Spleen (tissue), 11 donors: ENCODE results near the gene FN1. TPM values are rescaled to one million over a fixed set of nuclear protein-coding genes. Genes with fewer than 3 reads are reported as not detected.

Experiments used
- DNase-seq: peaks from one replicate; pipeline ENCODE4 v3.0.0-alpha.2; 2020
- H3K27ac ChIP-seq, 8 donors: fragments of 200-600 bp; sonication (generic) in 7 of 8; 1 replicate in 4 of 8; 2 replicates in 4 of 8; pipeline versions ENCODE4 v1.5.0 to v1.8.0; 2016 to 2021; ENCODE audit warnings: inconsistent platforms in 4 of 8, mild to moderate bottlenecking in 4 of 8, moderate library complexity in 1 of 8
- H3K27me3 ChIP-seq, 7 donors: fragments of 200-600 bp; sonication (generic) in 6 of 7; replicated peaks in 1 of 7; 1 replicate in 4 of 7; 2 replicates in 3 of 7; pipeline versions ENCODE4 v1.5.0 to v1.8.0; 2016 to 2021; ENCODE audit warnings: inconsistent platforms in 3 of 7, mild to moderate bottlenecking in 1 of 7
- H3K36me3 ChIP-seq, 6 donors: fragments of 200-600 bp; sonication (generic) in 5 of 6; 1 replicate in 4 of 6; 2 replicates in 2 of 6; pipeline versions ENCODE4 v1.5.0 to v1.8.0; 2016 to 2021; ENCODE audit warnings: inconsistent platforms in 2 of 6
- H3K4me1 ChIP-seq, 6 donors: fragments of 200-600 bp; sonication (generic) in 5 of 6; 1 replicate in 3 of 6; 2 replicates in 3 of 6; pipeline versions ENCODE4 v1.5.0 to v1.8.0; 2016 to 2021; ENCODE audit warnings: inconsistent platforms in 3 of 6
- H3K4me3 ChIP-seq, 8 donors: fragments of 200-600 bp; sonication (generic) in 7 of 8; 1 replicate in 4 of 8; 2 replicates in 4 of 8; pipeline versions ENCODE4 v1.5.0 to v1.8.0; 2016 to 2021; ENCODE audit warnings: inconsistent platforms in 4 of 8, mild to moderate bottlenecking in 4 of 8, moderate library complexity in 2 of 8
- H3K9me3 ChIP-seq, 8 donors: fragments of 200-600 bp; sonication (generic) in 7 of 8; 1 replicate in 4 of 8; 2 replicates in 4 of 8; pipeline versions ENCODE4 v1.5.0 to v1.8.0; 2016 to 2021; ENCODE audit warnings: inconsistent platforms in 4 of 8
- POLR2A ChIP-seq, 3 donors: fragments of 450-650 bp; IDR thresholded peaks; one replicate each; pipeline ENCODE4 v1.5.1; 2017; ENCODE audit warnings: antibody characterized with exemption in 3 of 3, mild to moderate bottlenecking in 1 of 3
- POLR2AphosphoS5 ChIP-seq, 3 donors: sonication (generic); formaldehyde crosslinking; IDR thresholded peaks; one replicate each; pipeline ENCODE4 v1.5.1; 2017; ENCODE audit warnings: antibody characterized with exemption in 3 of 3
- WGBS, 5 donors: extraction: QIAGEN DNeasy Blood & Tissue Kit in 3 of 5; methylation state at CpG; one replicate each; pipeline versions ENCODE4 v1.1.5 to v1.1.7; 2013 to 2018; 5-methylcytosine and 5-hydroxymethylcytosine counted together
- intact Hi-C: fragments of 100-400 bp; cut with DNase I; formaldehyde crosslinking; loops from one replicate; pipeline ENCODE4 v1.15.0; 2023; ENCODE audit warnings: low total_unique reads
- polyA plus RNA-seq, 3 donors: library from polyadenylated mRNA; stranded (reverse); fragments of 200-250 nt; gene quantifications; one replicate each; pipeline ENCODE4 v1.2.1, GENCODE V29; 2013
- total RNA-seq, 7 donors: library from RNA; depleted of rRNA in 3 of 7; stranded (reverse); fragments of >200 nt in 3 of 7; fragmentation: NEBNext Ultra II Directional in 4 of 7; extraction: Animal tissue kit (Norgen Biotek cat#: 25700) in 4 of 7; gene quantifications; one replicate each; pipeline versions ENCODE4 v1.1.0 to v1.2.1, GENCODE V29; 2016 to 2021
- TF ChIP-seq, protein P1 (sequence below), 11 experiments: fragments of 200-600 bp in 7 of 11; fragments of 450-650 bp in 4 of 11; sonication (generic) in 4 of 11; IDR thresholded peaks in 8 of 11; conservative IDR thresholded peaks in 3 of 11; 1 replicate in 7 of 11; 2 replicates in 4 of 11; pipeline versions ENCODE4 v1.4.0 to v1.8.0; 2016 to 2021; ENCODE audit warnings: antibody characterized with exemption in 11 of 11, inconsistent platforms in 4 of 11, mild to moderate bottlenecking in 1 of 11
- donor health status: healthy with polysubstance abuse.
- donor health status: DM: no; HTN: no; CAD: no; lungs with moderate emphysema.
- donor health status: DM: no; HTN: no; CAD: no.
- donor health status: Bipolar disorder and iron deficiency.
- donor health status: healthy.
- donor health status: DM: no; HTN: no; CAD: no.
- donor health status: DM: yes; HTN: yes; CAD: no.

The FN1 gene
- total and polyA plus RNA-seq, 10 donors = 28.0 to 104 (median 35.8) TPM

DNA sequence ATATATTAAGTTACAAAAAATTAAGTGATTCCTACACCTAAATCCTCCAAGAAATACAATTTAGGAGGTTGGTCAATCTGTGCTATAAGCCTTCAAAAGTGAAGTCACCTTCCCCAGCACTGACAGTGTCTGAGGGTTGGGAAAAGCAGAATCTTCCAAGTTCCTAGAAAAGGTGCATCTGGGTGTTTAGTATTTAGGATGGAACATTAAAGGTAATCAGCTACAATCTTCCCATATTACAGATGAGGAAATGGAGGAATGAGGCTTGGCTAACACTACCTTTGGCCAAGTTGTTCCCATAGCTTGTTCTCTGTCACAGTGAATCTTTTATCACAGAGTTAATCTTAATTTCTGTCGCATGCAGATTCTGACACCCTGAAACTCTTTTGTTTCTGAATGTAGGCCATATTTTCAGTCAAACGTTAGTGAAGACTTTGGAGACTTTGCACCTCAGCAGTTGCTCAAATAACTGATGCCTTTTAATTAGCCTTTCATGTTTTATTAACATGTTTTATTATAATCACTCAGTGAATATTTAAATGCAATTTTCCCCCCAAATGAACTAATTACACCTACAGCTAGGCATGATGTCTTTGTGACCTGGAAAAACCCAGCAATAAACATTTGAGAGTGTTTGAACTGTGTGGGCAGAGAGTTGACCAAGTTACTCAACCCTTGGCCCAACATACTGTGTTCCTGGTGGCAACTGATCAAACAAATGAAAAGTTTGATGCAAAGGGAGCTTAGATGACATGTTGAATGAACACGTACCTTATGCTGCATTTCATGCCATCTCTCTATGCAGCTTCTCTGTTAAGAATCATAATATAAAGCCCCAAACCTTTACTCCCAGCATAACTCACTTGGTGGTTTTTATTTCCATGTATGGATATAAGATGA, 17.6 kb downstream of the FN1 start:
- Histone ChIP-seq H3K9me3 (no peaks in the 10 kb centered on the region), H3K36me3 (no peaks in the 10 kb centered on the region), H3K4me1 (no peaks in the 10 kb centered on the region), H3K4me3 (no peak overlapping the region), H3K27ac (no peak overlapping the region), H3K27me3 (peaks cover 0 to 6% (median 0%) of the 10 kb centered on the region in 7 donors)
- TF ChIP-seq, protein P1, sequence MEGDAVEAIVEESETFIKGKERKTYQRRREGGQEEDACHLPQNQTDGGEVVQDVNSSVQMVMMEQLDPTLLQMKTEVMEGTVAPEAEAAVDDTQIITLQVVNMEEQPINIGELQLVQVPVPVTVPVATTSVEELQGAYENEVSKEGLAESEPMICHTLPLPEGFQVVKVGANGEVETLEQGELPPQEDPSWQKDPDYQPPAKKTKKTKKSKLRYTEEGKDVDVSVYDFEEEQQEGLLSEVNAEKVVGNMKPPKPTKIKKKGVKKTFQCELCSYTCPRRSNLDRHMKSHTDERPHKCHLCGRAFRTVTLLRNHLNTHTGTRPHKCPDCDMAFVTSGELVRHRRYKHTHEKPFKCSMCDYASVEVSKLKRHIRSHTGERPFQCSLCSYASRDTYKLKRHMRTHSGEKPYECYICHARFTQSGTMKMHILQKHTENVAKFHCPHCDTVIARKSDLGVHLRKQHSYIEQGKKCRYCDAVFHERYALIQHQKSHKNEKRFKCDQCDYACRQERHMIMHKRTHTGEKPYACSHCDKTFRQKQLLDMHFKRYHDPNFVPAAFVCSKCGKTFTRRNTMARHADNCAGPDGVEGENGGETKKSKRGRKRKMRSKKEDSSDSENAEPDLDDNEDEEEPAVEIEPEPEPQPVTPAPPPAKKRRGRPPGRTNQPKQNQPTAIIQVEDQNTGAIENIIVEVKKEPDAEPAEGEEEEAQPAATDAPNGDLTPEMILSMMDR (IDR thresholded peaks at IDR 0.05 in 8 of 11, conservative IDR thresholded peaks at IDR 0.05 in 3 of 11) = no peak
- TF ChIP-seq POLR2A (IDR thresholded peaks at IDR 0.05) = no peak
- TF ChIP-seq POLR2AphosphoS5 (IDR thresholded peaks at IDR 0.05) = no peak
- DNase-seq = no peak
- WGBS, 5 donors = 86 to 91% (median 87%) methylated on average over 3 of the region's 3 CpGs
- intact Hi-C loops = no loop called here

DNA sequence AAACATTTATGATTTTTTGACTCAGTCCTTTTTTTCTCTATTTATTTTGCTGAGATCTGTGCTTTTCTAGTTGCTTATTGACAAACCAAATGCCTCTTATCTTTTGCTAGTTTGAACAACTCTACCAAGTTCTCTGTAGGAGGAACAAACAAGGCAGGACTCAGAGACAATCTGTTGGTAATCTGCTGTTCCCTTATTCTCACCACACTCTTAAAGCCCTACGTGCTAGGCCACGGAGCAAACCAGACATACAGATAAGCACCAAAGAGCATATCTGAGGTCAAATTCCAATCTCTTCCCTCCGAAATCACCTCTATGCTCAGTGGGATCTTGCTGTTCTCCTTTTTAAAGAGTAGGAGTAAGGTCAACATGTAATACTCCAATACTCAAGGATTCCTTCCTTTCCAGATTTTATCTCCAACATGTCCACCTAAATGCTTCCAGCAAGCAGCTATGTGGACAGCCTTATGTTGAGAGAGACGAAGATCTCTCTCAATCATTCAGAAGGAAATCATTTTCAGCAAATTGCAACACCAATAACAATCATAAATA, 18.4 kb downstream of the FN1 start:
- intact Hi-C loops = no loop called here
- DNase-seq = no peak
- H3K27me3 ChIP-seq = peaks cover 0 to 9% (median 0%) of the 10 kb centered on the region in 7 donors
- no peak overlapping the region for H3K4me3 ChIP-seq
- TF ChIP-seq POLR2AphosphoS5 (IDR thresholded peaks at IDR 0.05) (no peak), POLR2A (IDR thresholded peaks at IDR 0.05) (no peak)
- TF ChIP-seq, protein P1 (IDR thresholded peaks at IDR 0.05 in 8 of 11, conservative IDR thresholded peaks at IDR 0.05 in 3 of 11) = no peak
- WGBS, 5 donors = 77 to 86% (median 82%) methylated on average over 4 of the region's 4 CpGs
- H3K9me3 ChIP-seq = no peaks in the 10 kb centered on the region
- no peaks in the 10 kb centered on the region for H3K36me3 ChIP-seq
- H3K27ac ChIP-seq = no peak overlapping the region
- H3K4me1 ChIP-seq = no peaks in the 10 kb centered on the region

DNA sequence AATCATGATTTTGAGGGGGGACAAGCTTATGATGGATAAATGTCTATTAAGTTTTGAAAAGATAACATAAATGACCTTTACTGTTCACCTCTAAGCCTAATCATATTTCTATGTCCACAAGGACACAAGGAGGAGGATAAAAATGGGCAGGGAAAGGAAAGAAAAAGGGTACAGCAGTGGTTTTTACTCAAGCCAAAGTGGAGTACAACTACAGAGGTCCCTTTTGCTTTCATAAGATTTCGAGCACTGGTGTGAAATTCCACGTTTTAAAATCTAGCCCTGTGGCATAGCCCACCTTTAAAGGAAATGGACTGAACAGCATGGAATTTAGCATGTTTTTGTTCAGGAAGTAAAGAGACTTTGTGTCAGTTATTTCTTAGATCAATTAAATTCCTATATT, 19.2 kb downstream of the FN1 start:
- H3K4me1 ChIP-seq = no peaks in the 10 kb centered on the region
- intact Hi-C loops = no loop called here
- TF ChIP-seq POLR2A (IDR thresholded peaks at IDR 0.05) (no peak), POLR2AphosphoS5 (IDR thresholded peaks at IDR 0.05) (no peak)
- TF ChIP-seq, protein P1 (IDR thresholded peaks at IDR 0.05 in 8 of 11, conservative IDR thresholded peaks at IDR 0.05 in 3 of 11) = no peak
- H3K9me3 ChIP-seq = no peaks in the 10 kb centered on the region
- H3K4me3 ChIP-seq = no peak overlapping the region
- no peaks in the 10 kb centered on the region for H3K36me3 ChIP-seq
- no peak for DNase-seq
- H3K27ac ChIP-seq = no peak overlapping the region
- 73 to 83% (median 79%) methylated on average over 2 of the region's 2 CpGs for WGBS, 5 donors
- peaks cover 0 to 9% (median 0%) of the 10 kb centered on the region in 7 donors for H3K27me3 ChIP-seq
